ENCODE measurements around the gene EBI3. TPM values are rescaled to one million over a fixed set of nuclear protein-coding genes. Genes with fewer than 3 reads are reported as not detected.

Gene EBI3
- total RNA-seq, 6 donors from 2014 or later: 1.7 to 7.4 (median 2.5) TPM

DNA sequence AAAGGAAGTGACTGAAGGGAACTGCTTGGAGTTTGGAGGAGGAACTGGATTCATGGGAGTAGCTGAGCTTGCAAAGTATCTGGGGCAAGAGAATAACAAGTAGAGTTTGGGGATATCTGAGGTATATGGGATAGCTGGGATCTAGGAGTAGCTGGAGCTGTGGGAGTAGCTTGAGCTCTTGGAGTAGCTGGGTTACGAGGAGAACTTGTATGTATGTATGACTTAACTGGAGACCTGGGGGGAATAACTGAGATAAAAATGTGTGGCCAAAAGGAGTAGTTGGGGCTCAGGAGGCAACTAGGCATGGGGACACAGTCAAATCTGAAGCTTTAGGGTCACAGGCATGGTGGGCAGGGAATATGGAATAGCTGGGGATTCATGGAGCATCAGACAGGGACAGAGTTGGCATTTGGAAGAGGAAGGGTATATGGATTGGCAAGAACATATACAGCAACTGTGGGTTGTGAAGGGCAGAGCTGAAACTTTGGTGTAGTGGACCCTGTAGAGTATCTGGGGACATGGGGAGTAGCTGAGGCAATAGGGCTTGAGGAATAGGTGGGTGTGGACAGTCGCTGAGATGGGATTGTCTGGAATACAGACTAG is 28.3 kb upstream of the EBI3 start:
- Histone ChIP-seq H3K4me1 (peaks cover 3 to 15% (median 9%) of the 10 kb centered on the region in 4 donors), H3K4me3 (no peak overlapping the region), H3K27me3 (peaks cover 0 to 22% (median 11%) of the 10 kb centered on the region in 4 donors), H3K9me3 (no peaks in the 10 kb centered on the region), H3K27ac (no peak overlapping the region), H3K36me3 (no peaks in the 10 kb centered on the region)
- DNase-seq (no peak), ATAC-seq (ENCODE audit: low FRiP score in 2 of 2) (no peak)
- TF ChIP-seq EP300 (IDR thresholded peaks at IDR 0.05) (no peak), POLR2AphosphoS5 (IDR thresholded peaks at IDR 0.05) (no peak), POLR2A (IDR thresholded peaks at IDR 0.05) (no peak)
- TF ChIP-seq, protein P1, sequence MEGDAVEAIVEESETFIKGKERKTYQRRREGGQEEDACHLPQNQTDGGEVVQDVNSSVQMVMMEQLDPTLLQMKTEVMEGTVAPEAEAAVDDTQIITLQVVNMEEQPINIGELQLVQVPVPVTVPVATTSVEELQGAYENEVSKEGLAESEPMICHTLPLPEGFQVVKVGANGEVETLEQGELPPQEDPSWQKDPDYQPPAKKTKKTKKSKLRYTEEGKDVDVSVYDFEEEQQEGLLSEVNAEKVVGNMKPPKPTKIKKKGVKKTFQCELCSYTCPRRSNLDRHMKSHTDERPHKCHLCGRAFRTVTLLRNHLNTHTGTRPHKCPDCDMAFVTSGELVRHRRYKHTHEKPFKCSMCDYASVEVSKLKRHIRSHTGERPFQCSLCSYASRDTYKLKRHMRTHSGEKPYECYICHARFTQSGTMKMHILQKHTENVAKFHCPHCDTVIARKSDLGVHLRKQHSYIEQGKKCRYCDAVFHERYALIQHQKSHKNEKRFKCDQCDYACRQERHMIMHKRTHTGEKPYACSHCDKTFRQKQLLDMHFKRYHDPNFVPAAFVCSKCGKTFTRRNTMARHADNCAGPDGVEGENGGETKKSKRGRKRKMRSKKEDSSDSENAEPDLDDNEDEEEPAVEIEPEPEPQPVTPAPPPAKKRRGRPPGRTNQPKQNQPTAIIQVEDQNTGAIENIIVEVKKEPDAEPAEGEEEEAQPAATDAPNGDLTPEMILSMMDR (IDR thresholded peaks at IDR 0.05): no peak
- WGBS, 2 donors: 67 to 69% methylated on average over 2 of the region's 2 CpGs

DNA sequence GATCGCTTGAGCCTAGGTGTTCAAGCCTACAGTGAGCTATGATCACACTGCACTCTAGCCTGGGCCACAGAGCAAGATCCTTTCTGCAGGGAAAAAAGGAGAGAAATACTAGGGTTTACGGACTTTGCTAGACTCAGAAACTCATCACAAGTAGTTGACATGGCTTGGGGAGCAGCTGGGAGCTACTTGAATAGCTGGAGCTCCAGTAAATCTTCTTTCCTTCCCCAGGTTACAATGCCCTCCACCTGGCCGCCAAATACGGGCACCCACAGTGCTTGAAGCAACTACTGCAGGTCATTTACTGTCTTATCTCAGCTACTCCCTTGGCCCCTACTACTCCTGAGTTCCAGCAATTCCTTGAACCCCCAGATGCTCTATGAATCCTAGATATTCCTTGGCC is 27.5 kb upstream of the EBI3 start:
- no peak overlapping the region for H3K27ac ChIP-seq
- DNase-seq: no peak
- WGBS, 2 donors: 84 to 88% methylated on average over 4 of the region's 4 CpGs

DNA sequence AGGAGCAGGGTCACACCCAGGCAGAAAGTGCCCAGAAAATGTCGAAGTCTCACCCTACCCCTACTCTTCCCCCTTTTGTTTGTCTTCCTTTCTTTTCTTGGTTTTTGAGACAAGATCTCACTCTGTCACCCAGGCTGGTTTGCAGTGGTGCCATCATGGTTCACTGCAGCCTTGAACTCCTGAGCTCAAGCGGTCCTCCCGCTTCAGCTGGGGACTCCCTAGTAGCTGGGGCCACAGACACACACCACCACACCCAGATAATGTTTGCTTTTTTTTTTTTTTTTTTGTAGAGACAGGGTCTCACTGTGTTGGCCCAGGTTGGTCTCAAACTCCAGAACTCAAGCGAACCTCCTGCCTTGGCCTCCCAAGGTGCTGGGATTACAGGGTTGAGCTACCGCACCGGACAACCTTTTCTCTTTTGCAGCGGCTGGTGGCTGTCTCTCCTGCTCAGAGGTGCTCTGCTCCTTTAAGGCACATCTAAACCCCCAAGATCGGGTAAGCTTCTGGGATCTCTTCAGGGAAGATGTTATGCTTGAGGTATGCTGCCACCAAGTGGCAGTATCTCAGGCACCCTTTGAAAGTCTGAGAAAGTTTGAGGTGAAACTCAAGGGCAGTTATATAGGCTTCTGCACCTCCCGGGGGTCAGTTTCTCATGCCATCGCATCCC is 22.4 kb upstream of the EBI3 start:
- Histone ChIP-seq H3K9me3 (no peaks in the 10 kb centered on the region), H3K27ac (no peak overlapping the region), H3K4me3 (no peak overlapping the region), H3K4me1 (peaks cover 2 to 6% (median 4%) of the 10 kb centered on the region in 4 donors), H3K36me3 (no peaks in the 10 kb centered on the region), H3K27me3 (no peaks in the 10 kb centered on the region)
- TF ChIP-seq EP300 (IDR thresholded peaks at IDR 0.05): no peak
- no peak for TF ChIP-seq POLR2A (IDR thresholded peaks at IDR 0.05)
- no peak for TF ChIP-seq POLR2AphosphoS5 (IDR thresholded peaks at IDR 0.05)
- TF ChIP-seq, protein P1 (IDR thresholded peaks at IDR 0.05): no peak
- DNase-seq: no peak
- WGBS, 2 donors: 89 to 93% methylated on average over 9 of the region's 10 CpGs
- ATAC-seq (ENCODE audit: low FRiP score in 2 of 2): no peak

More for the DNA sequence above, 27.5 kb upstream of the EBI3 start:
- no peak overlapping the region for H3K4me3 ChIP-seq
- H3K4me1 ChIP-seq: peaks cover 3 to 15% (median 9%) of the 10 kb centered on the region in 4 donors
- ATAC-seq (ENCODE audit: low FRiP score in 2 of 2): no peak
- TF ChIP-seq POLR2A (IDR thresholded peaks at IDR 0.05): no peak
- TF ChIP-seq EP300 (IDR thresholded peaks at IDR 0.05): no peak
- no peak for TF ChIP-seq POLR2AphosphoS5 (IDR thresholded peaks at IDR 0.05)
- TF ChIP-seq, protein P1 (IDR thresholded peaks at IDR 0.05): no peak
- H3K36me3 ChIP-seq: no peaks in the 10 kb centered on the region
- no peaks in the 10 kb centered on the region for H3K9me3 ChIP-seq
- peaks cover 0 to 18% (median 9%) of the 10 kb centered on the region in 4 donors for H3K27me3 ChIP-seq

DNA sequence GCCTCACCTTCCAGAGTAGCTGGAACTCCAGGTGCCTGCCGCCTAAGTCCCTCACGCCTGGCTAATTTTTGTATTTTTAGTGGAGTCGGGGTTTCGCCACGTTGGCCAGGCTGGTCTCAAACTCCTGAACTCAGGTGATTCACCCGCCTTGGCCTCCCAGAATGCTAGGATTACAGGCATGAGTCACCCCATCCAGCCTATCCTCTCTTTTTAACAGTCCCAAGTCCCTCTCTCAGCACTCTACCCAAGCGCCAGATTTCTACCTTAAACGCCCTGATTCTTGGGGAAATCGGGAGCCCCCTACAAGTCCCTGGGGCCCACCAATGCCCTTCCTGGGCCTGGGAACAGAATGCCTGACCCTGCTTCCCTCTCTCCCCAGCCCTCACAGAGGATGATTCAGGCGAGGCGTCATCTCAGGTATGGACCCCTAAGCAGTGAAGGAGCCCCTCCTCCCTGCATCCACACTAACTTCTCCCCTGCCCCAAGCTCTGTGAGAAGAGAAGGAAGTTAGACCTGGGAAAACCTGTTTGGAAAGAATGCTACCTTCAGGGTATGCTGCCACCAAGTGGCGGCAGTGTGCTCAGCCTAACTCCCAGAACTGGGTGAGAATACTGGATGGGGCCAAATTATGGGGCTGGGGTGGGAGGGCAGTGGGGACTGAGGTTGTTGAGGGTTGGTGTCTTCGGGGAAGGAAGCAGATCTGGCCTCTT is 20.8 kb upstream of the EBI3 start:
- no peak for DNase-seq
- Histone ChIP-seq H3K36me3 (no peaks in the 10 kb centered on the region), H3K9me3 (no peaks in the 10 kb centered on the region), H3K27me3 (no peaks in the 10 kb centered on the region), H3K27ac (no peak overlapping the region), H3K4me1 (peaks cover 2 to 6% (median 4%) of the 10 kb centered on the region in 4 donors), H3K4me3 (no peak overlapping the region)
- WGBS, 2 donors: 73 to 80% methylated on average over 13 of the region's 13 CpGs
- TF ChIP-seq, protein P1 (IDR thresholded peaks at IDR 0.05): no peak
- TF ChIP-seq POLR2AphosphoS5 (IDR thresholded peaks at IDR 0.05) (no peak), EP300 (IDR thresholded peaks at IDR 0.05) (no peak), POLR2A (IDR thresholded peaks at IDR 0.05) (no peak)
- no peak for ATAC-seq (ENCODE audit: low FRiP score in 2 of 2)

All from upper lobe of left lung (tissue), 6 donors.